ENCODE data around the gene FXN. TPM values are rescaled to one million over a fixed set of nuclear protein-coding genes. Genes with fewer than 3 reads are reported as not detected.
"Not testable (repeated sequence)": the region's sequence is repeated elsewhere in the genome, so short reads cannot be mapped to it uniquely, and the experiment has no call there.

Gene FXN
- total and polyA plus RNA-seq, 4 donors = 3.6 to 13.5 (median 10.6) TPM

DNA sequence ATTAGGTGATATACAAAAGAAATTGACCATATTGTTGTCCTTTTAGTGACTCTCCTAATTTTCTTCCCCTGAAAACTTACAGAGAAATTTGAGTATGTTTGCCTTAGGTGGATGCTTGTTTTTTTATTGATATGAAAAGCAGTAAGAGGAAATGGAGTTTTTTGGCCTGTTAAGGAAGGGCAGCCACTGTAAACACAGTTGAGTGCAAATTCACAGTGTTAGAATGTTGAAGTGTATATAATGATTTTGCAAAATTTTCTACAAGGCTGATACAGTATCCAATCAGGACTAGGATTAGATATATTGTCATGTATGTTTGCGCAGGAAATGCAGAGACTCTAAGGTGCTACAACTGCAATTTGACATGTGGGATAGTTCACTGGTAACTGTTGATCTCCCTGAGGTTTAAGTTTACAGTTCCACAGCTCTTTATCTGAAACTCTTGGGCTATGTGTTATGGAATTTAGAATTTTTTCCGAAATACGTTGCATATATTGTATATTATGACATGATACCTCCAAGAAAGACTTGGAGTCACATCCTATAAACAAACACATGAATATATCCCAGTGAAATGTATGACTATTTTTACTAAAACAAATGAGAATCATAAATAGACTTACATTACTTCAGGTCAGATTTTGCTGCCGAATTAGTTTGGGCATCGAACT is 62.5 kb downstream of the FXN start:
- Histone ChIP-seq H3K27ac (ENCODE audit: low read depth in 1 of 2, low read length in 1 of 2) (no peak overlapping the region), H3K4me3 (no peak overlapping the region), H3K27me3 (ENCODE audit: control insufficient read depth in 3 of 3, insufficient read depth in 3 of 3, low read length in 2 of 3) (no peaks in the 10 kb centered on the region), H3K36me3 (ENCODE audit: control insufficient read depth in 4 of 4, insufficient read depth in 4 of 4, low read length in 4 of 4) (no peaks in the 10 kb centered on the region), H3K9me3 (ENCODE audit: control insufficient read depth in 4 of 4, insufficient read depth in 3 of 4, low read length in 3 of 4) (peaks cover 0 to 1% (median 0%) of the 10 kb centered on the region in 4 donors), H3K4me1 (ENCODE audit: control insufficient read depth in 5 of 5, insufficient read depth in 5 of 5, low read length in 5 of 5) (peaks cover 0 to 4% (median 0%) of the 10 kb centered on the region in 5 donors), H3K9ac (ENCODE audit: insufficient read depth in 1 of 2, low read length in 2 of 2) (no peak overlapping the region)
- DNase-seq (no peak), ATAC-seq (ENCODE audit: insufficient read depth, low FRiP score) (no peak)
- TF ChIP-seq, protein P1, sequence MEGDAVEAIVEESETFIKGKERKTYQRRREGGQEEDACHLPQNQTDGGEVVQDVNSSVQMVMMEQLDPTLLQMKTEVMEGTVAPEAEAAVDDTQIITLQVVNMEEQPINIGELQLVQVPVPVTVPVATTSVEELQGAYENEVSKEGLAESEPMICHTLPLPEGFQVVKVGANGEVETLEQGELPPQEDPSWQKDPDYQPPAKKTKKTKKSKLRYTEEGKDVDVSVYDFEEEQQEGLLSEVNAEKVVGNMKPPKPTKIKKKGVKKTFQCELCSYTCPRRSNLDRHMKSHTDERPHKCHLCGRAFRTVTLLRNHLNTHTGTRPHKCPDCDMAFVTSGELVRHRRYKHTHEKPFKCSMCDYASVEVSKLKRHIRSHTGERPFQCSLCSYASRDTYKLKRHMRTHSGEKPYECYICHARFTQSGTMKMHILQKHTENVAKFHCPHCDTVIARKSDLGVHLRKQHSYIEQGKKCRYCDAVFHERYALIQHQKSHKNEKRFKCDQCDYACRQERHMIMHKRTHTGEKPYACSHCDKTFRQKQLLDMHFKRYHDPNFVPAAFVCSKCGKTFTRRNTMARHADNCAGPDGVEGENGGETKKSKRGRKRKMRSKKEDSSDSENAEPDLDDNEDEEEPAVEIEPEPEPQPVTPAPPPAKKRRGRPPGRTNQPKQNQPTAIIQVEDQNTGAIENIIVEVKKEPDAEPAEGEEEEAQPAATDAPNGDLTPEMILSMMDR (IDR thresholded peaks at IDR 0.05; ENCODE audit: control extremely low read depth, extremely low read depth) = no peak
- WGBS, 2 donors = 85 to 95% methylated on average over 5 of the region's 5 CpGs

DNA sequence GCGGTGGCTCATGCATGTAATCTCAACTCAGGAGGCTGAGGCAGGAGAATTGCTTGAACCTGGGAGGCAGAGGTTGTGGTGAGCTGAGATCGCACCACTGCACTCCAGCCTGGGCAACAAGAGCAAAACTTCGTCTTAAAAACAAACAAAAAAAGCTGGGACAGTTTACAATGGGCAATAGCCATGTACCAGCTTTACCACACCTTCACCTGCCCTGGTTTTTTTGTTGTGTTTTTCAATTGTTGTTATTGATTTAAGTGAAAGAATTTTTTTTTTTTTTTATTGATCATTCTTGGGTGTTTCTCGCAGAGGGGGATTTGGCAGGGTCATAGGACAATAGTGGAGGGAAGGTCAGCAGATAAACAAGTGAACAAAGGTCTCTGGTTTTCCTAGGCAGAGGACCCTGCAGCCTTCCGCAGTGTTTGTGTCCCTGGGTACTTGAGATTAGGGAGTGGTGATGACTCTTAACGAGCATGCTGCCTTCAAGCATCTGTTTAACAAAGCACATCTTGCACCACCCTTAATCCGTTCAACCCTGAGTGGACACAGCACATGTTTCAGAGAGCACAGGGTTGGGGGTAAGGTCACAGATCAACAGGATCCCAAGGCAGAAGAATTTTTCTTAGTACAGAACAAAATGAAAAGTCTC is 67.9 kb downstream of the FXN start:
- not testable (repeated sequence) for H3K27ac ChIP-seq (ENCODE audit: low read depth in 1 of 2, low read length in 1 of 2); H3K9me3 ChIP-seq (ENCODE audit: control insufficient read depth in 4 of 4, insufficient read depth in 3 of 4, low read length in 3 of 4); H3K36me3 ChIP-seq (ENCODE audit: control insufficient read depth in 4 of 4, insufficient read depth in 4 of 4, low read length in 4 of 4); H3K27me3 ChIP-seq (ENCODE audit: control insufficient read depth in 3 of 3, insufficient read depth in 3 of 3, low read length in 2 of 3); ATAC-seq (ENCODE audit: insufficient read depth, low FRiP score); DNase-seq; H3K4me3 ChIP-seq; H3K4me1 ChIP-seq (ENCODE audit: control insufficient read depth in 5 of 5, insufficient read depth in 5 of 5, low read length in 5 of 5); H3K9ac ChIP-seq (ENCODE audit: insufficient read depth in 1 of 2, low read length in 2 of 2)
- 82 to 93% methylated on average over 3 to 4 of the region's 7 CpGs for WGBS, 2 donors

DNA sequence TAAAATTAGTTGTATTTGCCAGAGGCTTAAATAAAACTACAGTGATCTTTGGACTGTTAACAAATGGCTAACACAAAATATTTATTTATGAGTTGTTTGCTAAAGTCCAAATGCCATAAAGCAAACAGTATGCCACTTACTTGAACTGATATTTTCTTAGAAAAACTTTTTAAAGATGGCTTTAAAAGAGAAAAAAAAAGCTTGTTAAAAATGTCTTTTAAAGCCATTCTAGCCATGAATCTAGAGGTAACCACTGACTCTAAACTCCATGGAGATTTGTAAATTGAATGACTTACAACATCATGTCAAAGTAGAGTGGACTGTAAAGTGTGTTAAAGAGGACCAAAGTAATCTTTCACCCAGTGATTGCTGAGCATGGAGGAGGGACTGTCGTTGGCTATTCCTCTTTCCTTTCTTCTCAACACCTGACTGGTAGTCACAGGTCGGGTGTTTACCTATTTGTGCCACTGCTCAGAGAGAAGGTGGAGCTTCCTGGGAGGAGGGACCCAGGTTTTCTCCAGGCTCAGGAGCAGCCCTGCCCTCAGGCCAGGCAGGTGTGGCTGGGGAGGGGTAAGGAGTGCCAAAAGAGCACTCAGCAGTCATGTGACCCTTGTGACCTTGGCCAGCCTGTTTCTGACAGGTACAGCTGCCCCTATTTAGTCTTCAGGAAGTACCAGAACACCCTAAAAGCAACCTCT is 69.4 kb downstream of the FXN start:
- TF ChIP-seq, protein P1 (IDR thresholded peaks at IDR 0.05; ENCODE audit: control extremely low read depth, extremely low read depth) = no peak
- no peaks in the 10 kb centered on the region for H3K9me3 ChIP-seq (ENCODE audit: control insufficient read depth in 4 of 4, insufficient read depth in 3 of 4, low read length in 3 of 4)
- no peaks in the 10 kb centered on the region for H3K27me3 ChIP-seq (ENCODE audit: control insufficient read depth in 3 of 3, insufficient read depth in 3 of 3, low read length in 2 of 3)
- no peak overlapping the region for H3K4me3 ChIP-seq
- DNase-seq (peak in 1 of 3 donors; percentile 24), ATAC-seq (ENCODE audit: insufficient read depth, low FRiP score) (peak; percentile 94)
- H3K4me1 ChIP-seq (ENCODE audit: control insufficient read depth in 5 of 5, insufficient read depth in 5 of 5, low read length in 5 of 5) = peaks cover 0 to 4% (median 0%) of the 10 kb centered on the region in 5 donors
- no peaks in the 10 kb centered on the region for H3K36me3 ChIP-seq (ENCODE audit: control insufficient read depth in 4 of 4, insufficient read depth in 4 of 4, low read length in 4 of 4)
- WGBS, 2 donors = 51 to 61% methylated on average over 2 of the region's 2 CpGs
- no peak overlapping the region for H3K27ac ChIP-seq (ENCODE audit: low read depth in 1 of 2, low read length in 1 of 2)
- H3K9ac ChIP-seq (ENCODE audit: insufficient read depth in 1 of 2, low read length in 2 of 2) = no peak overlapping the region

DNA sequence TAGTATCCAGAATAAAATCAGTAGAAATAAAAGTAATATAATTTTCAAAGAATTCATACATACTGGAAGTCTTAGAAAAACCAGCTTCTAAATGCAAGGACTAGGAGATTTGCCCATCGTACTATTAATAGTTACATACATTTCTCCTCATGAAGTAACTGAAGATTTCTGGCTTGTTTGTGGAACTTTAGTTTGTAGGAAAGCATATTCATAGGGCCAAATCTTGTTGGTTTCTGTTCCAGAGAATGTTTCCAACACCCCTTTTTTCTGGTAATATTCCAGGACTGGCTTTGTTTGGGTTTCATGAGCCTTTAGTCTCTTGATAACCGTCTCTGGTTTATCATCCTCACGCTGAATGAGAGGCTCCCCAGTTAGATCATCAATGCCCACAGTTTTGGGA is 72.2 kb downstream of the FXN start:
- Histone ChIP-seq H3K27me3 (ENCODE audit: control insufficient read depth in 3 of 3, insufficient read depth in 3 of 3, low read length in 2 of 3) (no peaks in the 10 kb centered on the region), H3K9ac (ENCODE audit: insufficient read depth in 1 of 2, low read length in 2 of 2) (peak overlapping the region in 1 of 2 donors; percentile 5), H3K4me3 (no peak overlapping the region), H3K36me3 (ENCODE audit: control insufficient read depth in 4 of 4, insufficient read depth in 4 of 4, low read length in 4 of 4) (no peaks in the 10 kb centered on the region), H3K9me3 (ENCODE audit: control insufficient read depth in 4 of 4, insufficient read depth in 3 of 4, low read length in 3 of 4) (no peaks in the 10 kb centered on the region), H3K4me1 (ENCODE audit: control insufficient read depth in 5 of 5, insufficient read depth in 5 of 5, low read length in 5 of 5) (peaks cover 0 to 6% (median 0%) of the 10 kb centered on the region in 5 donors), H3K27ac (ENCODE audit: low read depth in 1 of 2, low read length in 1 of 2) (no peak overlapping the region)
- ATAC-seq (ENCODE audit: insufficient read depth, low FRiP score) (no peak), DNase-seq (peak in 2 of 3 donors; percentile 79 to 89)
- 82 to 84% methylated on average over 3 of the region's 3 CpGs for WGBS, 2 donors
- TF ChIP-seq, protein P1 (IDR thresholded peaks at IDR 0.05; ENCODE audit: control extremely low read depth, extremely low read depth) = no peak

DNA sequence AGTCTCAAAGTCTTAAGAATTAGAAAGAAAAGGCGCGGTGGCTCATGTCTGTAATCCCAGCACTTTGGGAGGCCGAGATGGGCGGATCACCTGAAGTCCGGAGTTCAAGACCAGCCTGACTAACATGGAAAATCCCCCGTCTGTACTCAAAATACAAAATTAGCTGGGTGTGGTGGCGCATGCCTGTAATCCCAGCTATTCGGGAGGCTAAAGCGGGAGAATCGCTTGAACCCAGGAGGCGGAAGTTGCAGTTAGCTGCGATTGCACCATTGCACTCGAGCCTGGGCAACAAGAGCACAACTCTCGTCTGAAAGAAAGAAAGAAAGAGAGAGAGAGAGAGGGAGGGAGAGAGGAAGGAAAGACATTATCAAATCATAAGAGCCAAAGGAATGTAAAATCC is 73.2 kb downstream of the FXN start:
- 94 to 95% methylated on average over 14 of the region's 14 CpGs for WGBS, 2 donors
- not testable (repeated sequence) for H3K27me3 ChIP-seq (ENCODE audit: control insufficient read depth in 3 of 3, insufficient read depth in 3 of 3, low read length in 2 of 3); H3K4me1 ChIP-seq (ENCODE audit: control insufficient read depth in 5 of 5, insufficient read depth in 5 of 5, low read length in 5 of 5); H3K36me3 ChIP-seq (ENCODE audit: control insufficient read depth in 4 of 4, insufficient read depth in 4 of 4, low read length in 4 of 4); DNase-seq; H3K27ac ChIP-seq (ENCODE audit: low read depth in 1 of 2, low read length in 1 of 2); H3K9me3 ChIP-seq (ENCODE audit: control insufficient read depth in 4 of 4, insufficient read depth in 3 of 4, low read length in 3 of 4); H3K4me3 ChIP-seq; ATAC-seq (ENCODE audit: insufficient read depth, low FRiP score); H3K9ac ChIP-seq (ENCODE audit: insufficient read depth in 1 of 2, low read length in 2 of 2)
